ENCODE results near the gene RBM28. TPM values are rescaled to one million over a fixed set of nuclear protein-coding genes. Genes with fewer than 3 reads are reported as not detected.

The RBM28 gene
- polyA plus RNA-seq, 1 donor from 2014 or later: 18.9 TPM

DNA sequence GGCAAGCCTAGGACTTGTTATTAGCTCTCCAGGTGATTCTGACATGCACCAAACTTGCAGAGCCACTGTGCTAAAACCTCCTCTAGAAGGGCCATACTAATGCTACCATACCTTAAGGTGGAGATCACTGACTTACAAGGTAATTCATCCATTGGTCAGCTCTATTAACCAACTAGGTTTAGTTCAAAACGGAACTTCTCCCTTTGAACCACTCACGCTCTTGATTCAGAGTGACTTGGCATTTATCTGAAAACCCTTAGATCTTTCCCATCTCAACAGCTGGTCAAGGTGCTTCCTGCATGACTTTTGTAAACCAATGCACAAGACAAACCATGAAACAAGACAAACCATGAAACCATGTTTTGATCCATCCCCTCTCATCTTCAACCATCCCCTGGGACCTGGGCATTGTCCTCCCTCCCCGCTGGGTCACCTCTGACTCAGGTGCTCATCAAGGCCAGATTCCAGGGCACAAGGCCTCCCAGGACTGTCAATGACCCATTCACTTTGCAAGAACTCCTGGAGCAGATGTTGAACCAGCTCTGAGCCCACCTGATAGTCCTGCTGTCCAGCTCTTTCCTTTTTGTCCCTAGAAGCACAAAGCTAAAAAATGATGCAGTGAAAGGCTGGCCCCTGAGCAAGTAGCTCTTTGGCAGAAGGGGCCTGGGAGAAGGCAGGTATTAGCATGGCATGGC is 47.3 kb upstream of the RBM28 start:
- Histone ChIP-seq H3K36me3 (ENCODE audit: insufficient read depth, low read length) (no peaks in the 10 kb centered on the region), H3K4me2 (ENCODE audit: low read length) (no peak overlapping the region), H2AFZ (ENCODE audit: low read depth, low read length) (no peak overlapping the region), H3K9me2 (ENCODE audit: insufficient read depth, low read length) (no peaks in the 10 kb centered on the region), H3K79me2 (replicated peaks; ENCODE audit: insufficient read depth, low read length) (no peaks in the 10 kb centered on the region), H3K27ac (ENCODE audit: low read length) (no peak overlapping the region), H3F3A (ENCODE audit: insufficient read depth, low read length, poor library complexity, severe bottlenecking) (no peaks in the 10 kb centered on the region), H3K4me3 (ENCODE audit: low read length) (no peak overlapping the region), H4K20me1 (ENCODE audit: insufficient read depth) (no peaks in the 10 kb centered on the region), H3K27me3 (ENCODE audit: insufficient read depth, low read depth, low read length) (no peaks in the 10 kb centered on the region), H3K9me3 (ENCODE audit: low read length) (no peaks in the 10 kb centered on the region), H3K9ac (ENCODE audit: low read length) (no peak overlapping the region)
- TF ChIP-seq RAD21 (conservative IDR thresholded peaks at IDR 0.05): no peak
- no peak for TF ChIP-seq TAF1 (IDR thresholded peaks at IDR 0.05; ENCODE audit: low read depth)
- no peak for TF ChIP-seq EZH2 (IDR thresholded peaks at IDR 0.05; ENCODE audit: borderline replicate concordance, insufficient read depth, low read length, poor library complexity, severe bottlenecking)
- no peak for TF ChIP-seq POLR2AphosphoS5 (IDR thresholded peaks at IDR 0.05)
- TF ChIP-seq, protein P1, sequence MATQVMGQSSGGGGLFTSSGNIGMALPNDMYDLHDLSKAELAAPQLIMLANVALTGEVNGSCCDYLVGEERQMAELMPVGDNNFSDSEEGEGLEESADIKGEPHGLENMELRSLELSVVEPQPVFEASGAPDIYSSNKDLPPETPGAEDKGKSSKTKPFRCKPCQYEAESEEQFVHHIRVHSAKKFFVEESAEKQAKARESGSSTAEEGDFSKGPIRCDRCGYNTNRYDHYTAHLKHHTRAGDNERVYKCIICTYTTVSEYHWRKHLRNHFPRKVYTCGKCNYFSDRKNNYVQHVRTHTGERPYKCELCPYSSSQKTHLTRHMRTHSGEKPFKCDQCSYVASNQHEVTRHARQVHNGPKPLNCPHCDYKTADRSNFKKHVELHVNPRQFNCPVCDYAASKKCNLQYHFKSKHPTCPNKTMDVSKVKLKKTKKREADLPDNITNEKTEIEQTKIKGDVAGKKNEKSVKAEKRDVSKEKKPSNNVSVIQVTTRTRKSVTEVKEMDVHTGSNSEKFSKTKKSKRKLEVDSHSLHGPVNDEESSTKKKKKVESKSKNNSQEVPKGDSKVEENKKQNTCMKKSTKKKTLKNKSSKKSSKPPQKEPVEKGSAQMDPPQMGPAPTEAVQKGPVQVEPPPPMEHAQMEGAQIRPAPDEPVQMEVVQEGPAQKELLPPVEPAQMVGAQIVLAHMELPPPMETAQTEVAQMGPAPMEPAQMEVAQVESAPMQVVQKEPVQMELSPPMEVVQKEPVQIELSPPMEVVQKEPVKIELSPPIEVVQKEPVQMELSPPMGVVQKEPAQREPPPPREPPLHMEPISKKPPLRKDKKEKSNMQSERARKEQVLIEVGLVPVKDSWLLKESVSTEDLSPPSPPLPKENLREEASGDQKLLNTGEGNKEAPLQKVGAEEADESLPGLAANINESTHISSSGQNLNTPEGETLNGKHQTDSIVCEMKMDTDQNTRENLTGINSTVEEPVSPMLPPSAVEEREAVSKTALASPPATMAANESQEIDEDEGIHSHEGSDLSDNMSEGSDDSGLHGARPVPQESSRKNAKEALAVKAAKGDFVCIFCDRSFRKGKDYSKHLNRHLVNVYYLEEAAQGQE (IDR thresholded peaks at IDR 0.05; ENCODE audit: borderline replicate concordance): no peak
- no peak for TF ChIP-seq SMC3 (conservative IDR thresholded peaks at IDR 0.05; ENCODE audit: poor library complexity)
- no peak for TF ChIP-seq MXI1 (conservative IDR thresholded peaks at IDR 0.05; ENCODE audit: poor library complexity, severe bottlenecking)
- TF ChIP-seq EP300 (conservative IDR thresholded peaks at IDR 0.05; ENCODE audit: poor library complexity, severe bottlenecking): no peak
- TF ChIP-seq, protein P2, sequence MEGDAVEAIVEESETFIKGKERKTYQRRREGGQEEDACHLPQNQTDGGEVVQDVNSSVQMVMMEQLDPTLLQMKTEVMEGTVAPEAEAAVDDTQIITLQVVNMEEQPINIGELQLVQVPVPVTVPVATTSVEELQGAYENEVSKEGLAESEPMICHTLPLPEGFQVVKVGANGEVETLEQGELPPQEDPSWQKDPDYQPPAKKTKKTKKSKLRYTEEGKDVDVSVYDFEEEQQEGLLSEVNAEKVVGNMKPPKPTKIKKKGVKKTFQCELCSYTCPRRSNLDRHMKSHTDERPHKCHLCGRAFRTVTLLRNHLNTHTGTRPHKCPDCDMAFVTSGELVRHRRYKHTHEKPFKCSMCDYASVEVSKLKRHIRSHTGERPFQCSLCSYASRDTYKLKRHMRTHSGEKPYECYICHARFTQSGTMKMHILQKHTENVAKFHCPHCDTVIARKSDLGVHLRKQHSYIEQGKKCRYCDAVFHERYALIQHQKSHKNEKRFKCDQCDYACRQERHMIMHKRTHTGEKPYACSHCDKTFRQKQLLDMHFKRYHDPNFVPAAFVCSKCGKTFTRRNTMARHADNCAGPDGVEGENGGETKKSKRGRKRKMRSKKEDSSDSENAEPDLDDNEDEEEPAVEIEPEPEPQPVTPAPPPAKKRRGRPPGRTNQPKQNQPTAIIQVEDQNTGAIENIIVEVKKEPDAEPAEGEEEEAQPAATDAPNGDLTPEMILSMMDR (IDR thresholded peaks at IDR 0.05; ENCODE audit: poor library complexity, severe bottlenecking): no peak

DNA sequence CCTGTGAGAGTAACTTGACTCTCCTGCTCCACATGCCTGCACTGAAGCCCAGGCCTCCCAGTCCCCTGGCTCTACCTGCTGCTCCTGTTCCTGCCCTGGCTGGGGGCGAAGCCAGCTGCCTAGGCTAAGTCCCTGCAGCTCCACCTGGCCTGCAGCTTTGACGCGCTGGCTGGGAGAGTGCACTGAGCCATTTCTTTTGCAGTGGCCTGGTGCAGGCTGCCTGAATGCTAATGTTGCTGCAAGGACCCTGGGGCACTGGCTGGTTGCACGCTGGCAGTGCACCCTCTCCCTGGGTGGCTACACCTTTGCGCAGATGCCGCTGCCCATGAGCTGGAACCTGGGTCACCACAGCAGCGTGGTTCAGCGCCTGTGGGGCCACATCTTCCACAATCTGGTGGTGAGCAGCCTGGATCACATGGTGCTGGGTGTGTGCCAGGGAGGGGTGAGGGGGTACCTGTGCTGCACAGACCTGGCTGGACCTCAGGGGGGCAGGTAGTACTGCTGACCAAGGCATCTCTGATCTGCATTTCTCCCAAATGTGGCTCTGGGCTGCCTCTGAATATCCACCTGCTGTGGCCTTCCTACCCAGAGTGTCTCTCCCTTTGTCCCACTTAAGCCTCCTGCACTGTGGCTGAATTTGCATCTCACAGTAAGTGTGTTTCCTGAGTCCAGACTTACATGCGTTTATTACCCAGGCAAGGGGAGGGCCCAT is 46.1 kb upstream of the RBM28 start:
- H3F3A ChIP-seq (ENCODE audit: insufficient read depth, low read length, poor library complexity, severe bottlenecking): no peaks in the 10 kb centered on the region
- H3K9me2 ChIP-seq (ENCODE audit: insufficient read depth, low read length): no peaks in the 10 kb centered on the region
- no peak overlapping the region for H3K27ac ChIP-seq (ENCODE audit: low read length)
- TF ChIP-seq RAD21 (conservative IDR thresholded peaks at IDR 0.05): no peak
- no peak for TF ChIP-seq MXI1 (conservative IDR thresholded peaks at IDR 0.05; ENCODE audit: poor library complexity, severe bottlenecking)
- no peak for TF ChIP-seq EP300 (conservative IDR thresholded peaks at IDR 0.05; ENCODE audit: poor library complexity, severe bottlenecking)
- TF ChIP-seq, protein P1 (IDR thresholded peaks at IDR 0.05; ENCODE audit: borderline replicate concordance): no peak
- TF ChIP-seq POLR2AphosphoS5 (IDR thresholded peaks at IDR 0.05): no peak
- no peak for TF ChIP-seq TAF1 (IDR thresholded peaks at IDR 0.05; ENCODE audit: low read depth)
- TF ChIP-seq SMC3 (conservative IDR thresholded peaks at IDR 0.05; ENCODE audit: poor library complexity): no peak
- TF ChIP-seq, protein P2 (IDR thresholded peaks at IDR 0.05; ENCODE audit: poor library complexity, severe bottlenecking): no peak
- TF ChIP-seq EZH2 (IDR thresholded peaks at IDR 0.05; ENCODE audit: borderline replicate concordance, insufficient read depth, low read length, poor library complexity, severe bottlenecking): no peak
- no peaks in the 10 kb centered on the region for H3K27me3 ChIP-seq (ENCODE audit: insufficient read depth, low read depth, low read length)
- no peak overlapping the region for H3K9ac ChIP-seq (ENCODE audit: low read length)
- H3K4me2 ChIP-seq (ENCODE audit: low read length): no peak overlapping the region
- no peaks in the 10 kb centered on the region for H3K36me3 ChIP-seq (ENCODE audit: insufficient read depth, low read length)
- H2AFZ ChIP-seq (ENCODE audit: low read depth, low read length): no peak overlapping the region
- H3K4me3 ChIP-seq (ENCODE audit: low read length): no peak overlapping the region
- no peaks in the 10 kb centered on the region for H3K79me2 ChIP-seq (replicated peaks; ENCODE audit: insufficient read depth, low read length)
- no peaks in the 10 kb centered on the region for H4K20me1 ChIP-seq (ENCODE audit: insufficient read depth)
- H3K9me3 ChIP-seq (ENCODE audit: low read length): no peaks in the 10 kb centered on the region

All from neural cell (in vitro differentiated cells).